Stomach smooth muscle (tissue), 2 donors: Measurements from ENCODE around the gene FKBP1B.
"Not testable (repeated sequence)": the region's sequence is repeated elsewhere in the genome, so short reads cannot be mapped to it uniquely, and the experiment has no call there.

Source experiments
- H3K27ac ChIP-seq: one replicate; pipeline ENCODE4 v1.7.0; 2013; ENCODE audit warnings: mild to moderate bottlenecking, low read length, inconsistent platforms
- H3K27me3 ChIP-seq, 2 donors: one replicate each; pipeline ENCODE4 v1.7.0; 2013; ENCODE audit warnings: low read length in 2 of 2; ENCODE audit not compliant: insufficient read depth in 2 of 2, control insufficient read depth in 1 of 2
- H3K36me3 ChIP-seq, 2 donors: one replicate each; pipeline ENCODE4 v1.7.0; 2013; ENCODE audit warnings: low read length in 2 of 2; ENCODE audit not compliant: control insufficient read depth in 2 of 2, insufficient read depth in 2 of 2
- H3K4me1 ChIP-seq: one replicate; pipeline ENCODE4 v1.7.0; 2013; ENCODE audit warnings: low read length; ENCODE audit not compliant: control insufficient read depth, insufficient read depth
- H3K4me3 ChIP-seq, 2 donors: one replicate each; pipeline ENCODE4 v1.7.0; 2013; ENCODE audit warnings: low read length in 2 of 2
- H3K9ac ChIP-seq, 2 donors: one replicate each; pipeline ENCODE4 v1.7.0; 2013; ENCODE audit warnings: low read length in 2 of 2, mild to moderate bottlenecking in 1 of 2
- H3K9me3 ChIP-seq, 2 donors: one replicate each; pipeline ENCODE4 v1.7.0; 2013; ENCODE audit warnings: low read length in 2 of 2; ENCODE audit not compliant: control insufficient read depth in 2 of 2
- donor health status: healthy.
- donor health status: Pancreatic carcinoma.

FKBP1B gene

DNA sequence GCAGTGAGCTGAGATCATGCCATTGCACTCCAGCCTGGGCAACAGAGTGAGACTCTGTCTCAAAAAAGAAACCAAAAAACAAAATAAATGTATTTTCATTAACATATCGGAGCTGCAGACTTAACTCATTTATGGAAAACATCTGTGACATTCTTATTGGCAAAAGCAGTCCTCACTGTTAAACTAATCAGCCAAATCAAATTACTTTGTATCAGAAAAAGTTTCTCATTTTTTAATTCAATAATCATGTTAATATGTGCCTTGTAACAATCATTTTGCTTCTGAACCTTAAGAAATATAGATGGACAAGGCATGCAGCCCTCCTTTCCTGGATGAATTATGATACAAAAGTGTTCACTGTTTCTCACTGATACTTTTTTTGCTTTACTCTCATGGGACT is 53.1 kb downstream of the FKBP1B start:
- Histone ChIP-seq H3K27me3 (no peaks in the 10 kb centered on the region), H3K9me3 (no peaks in the 10 kb centered on the region), H3K36me3 (peaks cover 0 to 5% of the 10 kb centered on the region in 2 donors), H3K4me1 (peaks cover 7% of the 10 kb centered on the region), H3K9ac (no peak overlapping the region), H3K27ac (no peak overlapping the region), H3K4me3 (no peak overlapping the region)

DNA sequence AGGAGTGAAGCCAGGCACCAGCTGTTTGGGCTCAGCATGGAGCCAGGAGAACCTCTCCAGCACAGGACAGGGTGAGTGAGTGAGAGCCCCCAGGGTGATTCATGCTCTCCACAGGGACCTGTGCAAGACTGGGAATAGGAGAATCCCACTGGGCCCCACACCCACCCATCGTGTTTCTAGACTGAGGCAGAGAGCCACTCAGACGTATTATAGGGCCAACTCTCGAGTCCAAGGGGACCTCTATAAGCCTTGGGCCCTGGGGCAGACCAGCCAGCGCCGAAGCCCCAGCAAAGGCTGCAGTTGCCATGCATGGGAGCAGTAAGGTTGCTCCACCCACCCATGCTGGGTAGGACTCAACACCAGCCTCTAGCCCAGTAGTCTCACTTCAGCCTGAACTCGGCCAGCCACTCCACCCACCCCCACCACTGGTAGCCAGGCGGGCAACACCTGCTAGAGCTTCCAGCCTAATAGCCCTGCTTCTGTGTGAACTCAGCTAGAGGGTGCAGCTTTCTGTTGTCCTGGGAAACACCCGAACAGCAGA is 54.6 kb downstream of the FKBP1B start:
- Histone ChIP-seq H3K4me1 (peaks cover 7% of the 10 kb centered on the region), H3K4me3 (no peak overlapping the region), H3K9me3 (no peaks in the 10 kb centered on the region), H3K27ac (no peak overlapping the region), H3K27me3 (no peaks in the 10 kb centered on the region), H3K36me3 (peaks cover 0 to 5% of the 10 kb centered on the region in 2 donors), H3K9ac (no peak overlapping the region)

DNA sequence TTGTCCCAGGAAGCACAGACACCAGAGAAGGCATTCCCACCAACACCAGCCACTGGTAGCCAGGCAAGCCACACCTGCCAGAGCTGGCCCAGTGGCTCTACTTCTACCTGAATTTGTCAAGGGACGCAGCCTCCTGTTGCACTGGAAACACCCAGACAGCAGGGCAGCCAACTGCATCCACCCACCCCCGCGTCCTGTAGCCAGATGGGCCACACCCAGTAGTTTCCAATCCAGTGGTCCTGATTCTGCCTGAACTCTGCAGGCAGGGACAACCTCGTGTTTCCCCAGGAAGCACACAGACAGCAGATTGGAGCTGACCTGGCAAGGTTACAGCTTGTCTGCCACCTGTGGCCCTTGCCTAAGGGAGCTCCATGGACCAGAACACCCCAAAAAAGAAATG is 55.4 kb downstream of the FKBP1B start:
- Histone ChIP-seq H3K36me3 (peaks cover 0 to 5% of the 10 kb centered on the region in 2 donors), H3K9ac (no peak overlapping the region), H3K27ac (no peak overlapping the region), H3K9me3 (no peaks in the 10 kb centered on the region), H3K4me1 (peaks cover 7% of the 10 kb centered on the region), H3K27me3 (no peaks in the 10 kb centered on the region), H3K4me3 (no peak overlapping the region)

DNA sequence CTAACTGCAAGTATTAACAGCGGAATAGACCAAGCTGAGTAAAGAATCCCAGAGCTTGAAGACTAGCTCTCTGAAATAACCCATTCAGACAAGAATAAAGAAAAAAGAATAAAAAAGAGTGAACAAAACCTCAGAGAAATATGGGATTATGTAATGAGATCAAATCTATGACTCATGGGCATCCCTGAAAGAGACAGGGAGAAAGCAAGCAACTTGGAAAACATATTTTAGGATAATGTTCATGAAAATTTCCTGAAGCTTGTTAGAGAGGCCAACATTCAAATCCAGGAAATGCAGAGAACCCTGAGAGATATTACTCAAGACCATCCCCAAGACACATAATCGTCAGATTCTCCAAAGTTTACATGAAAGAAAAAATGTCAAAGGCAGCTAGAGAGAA is 56.3 kb downstream of the FKBP1B start:
- H3K27me3 ChIP-seq = no peaks in the 10 kb centered on the region
- H3K27ac ChIP-seq = no peak overlapping the region
- H3K9me3 ChIP-seq = no peaks in the 10 kb centered on the region
- H3K4me1 ChIP-seq = peaks cover 7% of the 10 kb centered on the region
- no peak overlapping the region for H3K4me3 ChIP-seq
- peaks cover 0 to 5% of the 10 kb centered on the region in 2 donors for H3K36me3 ChIP-seq
- no peak overlapping the region for H3K9ac ChIP-seq

DNA sequence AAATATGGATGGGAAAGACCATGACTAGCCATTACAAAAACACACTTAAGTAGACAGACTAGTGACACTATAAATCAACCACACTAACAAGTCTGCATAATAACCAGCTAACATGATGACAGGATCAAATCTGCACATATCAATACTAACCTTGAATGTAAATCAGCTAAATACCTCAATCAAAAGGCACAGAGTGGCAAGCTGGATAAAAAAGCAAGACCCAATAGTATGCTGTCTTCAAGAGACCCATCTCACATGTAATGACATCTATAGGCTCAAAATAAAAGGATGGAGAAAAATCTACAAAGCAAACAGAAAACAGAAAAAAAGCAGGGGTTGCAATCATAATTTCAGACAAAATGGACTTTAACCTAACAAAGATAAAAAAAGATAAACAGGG is 57.2 kb downstream of the FKBP1B start:
- Histone ChIP-seq H3K9ac (no peak overlapping the region), H3K9me3 (no peaks in the 10 kb centered on the region), H3K4me3 (no peak overlapping the region), H3K4me1 (peaks cover 7% of the 10 kb centered on the region), H3K27me3 (no peaks in the 10 kb centered on the region), H3K36me3 (peaks cover 0 to 5% of the 10 kb centered on the region in 2 donors), H3K27ac (no peak overlapping the region)

DNA sequence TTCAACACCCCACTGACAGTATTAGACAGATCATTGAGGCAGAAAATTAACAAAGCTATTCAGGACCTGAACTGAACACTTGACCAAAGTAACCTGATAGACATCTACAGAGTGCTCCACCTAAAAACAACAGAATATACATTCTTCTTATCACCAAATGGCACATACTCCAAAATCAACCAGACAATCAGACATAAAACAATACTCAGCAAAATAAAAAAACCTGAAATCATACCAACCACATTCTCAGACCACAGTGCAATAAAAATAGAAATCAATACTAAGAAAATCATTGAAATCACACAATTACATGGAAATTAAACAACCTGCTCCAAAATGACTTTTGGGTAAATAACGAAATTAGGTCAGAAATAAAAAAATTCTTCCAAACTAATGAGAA is 57.8 kb downstream of the FKBP1B start:
- peaks cover 7% of the 10 kb centered on the region for H3K4me1 ChIP-seq

DNA sequence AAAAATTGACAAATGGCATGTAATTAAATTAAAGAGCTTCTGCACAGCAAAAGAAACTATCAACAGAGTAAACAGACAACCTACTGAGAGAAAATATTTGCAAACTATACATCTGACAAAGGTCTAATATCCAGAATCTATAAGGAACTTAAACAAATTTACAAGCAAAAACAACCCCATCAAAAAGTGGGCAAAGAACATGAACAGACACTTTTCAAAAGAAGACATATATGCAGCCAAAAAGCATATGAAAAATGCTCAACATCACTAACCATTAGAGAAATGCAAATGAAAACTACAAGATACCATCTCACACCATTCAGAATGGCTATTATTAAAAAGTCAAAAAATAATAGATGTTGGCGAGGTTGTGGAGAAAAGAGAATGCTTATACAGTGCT is 59.9 kb downstream of the FKBP1B start:
- not testable (repeated sequence) for H3K4me1 ChIP-seq, H3K27me3 ChIP-seq, H3K4me3 ChIP-seq, H3K9ac ChIP-seq, H3K27ac ChIP-seq, H3K9me3 ChIP-seq, H3K36me3 ChIP-seq

More for the DNA sequence above, 57.8 kb downstream of the FKBP1B start:
- Histone ChIP-seq H3K9ac (no peak overlapping the region), H3K27me3 (no peaks in the 10 kb centered on the region), H3K9me3 (no peaks in the 10 kb centered on the region), H3K4me3 (no peak overlapping the region), H3K27ac (no peak overlapping the region), H3K36me3 (peaks cover 0 to 5% of the 10 kb centered on the region in 2 donors)

DNA sequence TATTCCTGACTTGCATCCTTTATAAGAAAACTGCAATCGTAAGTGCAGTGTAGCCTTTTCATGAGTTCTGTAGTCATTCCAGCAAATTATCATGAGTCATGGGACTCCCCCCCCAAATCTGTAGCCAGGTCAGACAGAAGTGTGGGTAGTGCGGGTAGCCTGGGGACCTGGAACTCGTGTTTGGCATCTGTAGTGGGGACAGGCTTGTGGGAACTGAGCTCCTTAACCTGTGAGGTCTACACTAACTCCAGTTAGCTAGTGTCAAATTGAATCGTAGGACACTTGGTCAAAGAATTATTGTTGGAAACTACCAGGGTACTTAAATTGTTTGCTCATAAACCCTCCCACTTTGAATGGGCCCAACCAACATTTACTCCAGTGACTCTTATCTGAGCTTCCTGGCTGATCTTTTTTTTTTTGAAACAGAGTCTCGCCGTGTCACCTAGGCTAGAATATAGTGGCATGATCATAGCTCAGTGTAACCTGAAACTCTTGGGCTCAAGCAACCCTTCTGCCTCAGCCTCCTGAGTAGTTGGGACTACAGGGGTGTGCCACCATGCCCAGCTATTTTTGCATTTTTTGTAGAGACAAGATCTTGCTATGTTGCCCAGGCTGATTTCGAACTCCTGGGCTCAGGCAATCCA is 61.2 kb downstream of the FKBP1B start:
- Histone ChIP-seq H3K36me3 (peaks cover 5 to 6% of the 10 kb centered on the region in 2 donors), H3K9ac (no peak overlapping the region), H3K9me3 (no peaks in the 10 kb centered on the region), H3K4me3 (no peak overlapping the region), H3K4me1 (no peaks in the 10 kb centered on the region), H3K27me3 (no peaks in the 10 kb centered on the region), H3K27ac (no peak overlapping the region)

DNA sequence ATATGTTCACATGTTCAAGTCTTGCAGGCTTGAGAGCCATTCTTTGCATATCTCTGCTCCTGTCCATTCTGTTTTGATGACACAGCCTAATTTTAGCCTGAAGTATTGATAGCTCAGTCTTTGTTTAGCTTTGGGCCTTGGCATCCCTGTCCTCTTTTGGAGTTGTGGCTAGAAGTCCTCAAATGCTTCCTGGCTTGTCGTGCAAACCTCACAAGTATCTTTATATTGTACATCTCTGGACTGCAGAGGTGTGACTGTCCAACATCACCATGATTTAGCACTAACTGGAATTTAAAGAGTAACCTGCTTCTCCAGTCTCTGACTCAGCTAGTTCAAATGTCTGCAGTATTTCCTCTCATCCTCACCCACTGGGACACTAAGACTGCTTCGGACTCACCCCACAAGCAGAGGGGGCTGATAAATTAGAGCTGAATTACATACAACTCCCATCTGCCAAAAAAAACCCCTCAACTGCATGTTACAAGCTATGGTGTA is 61.9 kb downstream of the FKBP1B start:
- H3K27ac ChIP-seq = no peak overlapping the region
- H3K4me1 ChIP-seq = no peaks in the 10 kb centered on the region
- no peak overlapping the region for H3K4me3 ChIP-seq
- no peaks in the 10 kb centered on the region for H3K27me3 ChIP-seq
- peaks cover 5 to 6% of the 10 kb centered on the region in 2 donors for H3K36me3 ChIP-seq
- H3K9ac ChIP-seq = no peak overlapping the region
- H3K9me3 ChIP-seq = no peaks in the 10 kb centered on the region
